ENCODE data around the gene DNER. TPM values are rescaled to one million over a fixed set of nuclear protein-coding genes. Genes with fewer than 3 reads are reported as not detected.

DNER gene
- total RNA-seq, 3 donors from 2014 or later = 1.3 to 2.6 (median 1.6) TPM

DNA sequence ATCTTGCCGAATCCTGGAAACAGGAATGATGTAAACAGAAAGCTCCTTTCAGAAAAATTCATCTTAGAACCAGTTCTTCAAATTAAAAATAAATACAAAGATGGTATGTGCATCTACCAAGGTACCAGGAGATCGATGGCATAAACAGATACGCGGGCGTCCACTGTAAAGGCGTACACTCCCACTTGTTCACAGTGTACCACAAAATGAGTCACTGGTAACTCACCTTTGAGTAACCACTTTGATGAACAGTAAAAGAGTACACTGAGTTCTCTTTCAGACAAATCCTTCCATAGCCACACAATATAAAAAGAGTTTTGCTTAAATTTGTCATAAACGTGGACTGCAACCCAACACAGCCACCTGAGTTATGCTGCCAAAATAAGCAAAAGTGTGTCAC is 128.3 kb downstream of the DNER start:
- intact Hi-C loops (cut with DNase I; ENCODE audit: low total_unique reads) = no loop called here
- no peak for TF ChIP-seq POLR2AphosphoS5 (IDR thresholded peaks at IDR 0.05)
- TF ChIP-seq, protein P1, sequence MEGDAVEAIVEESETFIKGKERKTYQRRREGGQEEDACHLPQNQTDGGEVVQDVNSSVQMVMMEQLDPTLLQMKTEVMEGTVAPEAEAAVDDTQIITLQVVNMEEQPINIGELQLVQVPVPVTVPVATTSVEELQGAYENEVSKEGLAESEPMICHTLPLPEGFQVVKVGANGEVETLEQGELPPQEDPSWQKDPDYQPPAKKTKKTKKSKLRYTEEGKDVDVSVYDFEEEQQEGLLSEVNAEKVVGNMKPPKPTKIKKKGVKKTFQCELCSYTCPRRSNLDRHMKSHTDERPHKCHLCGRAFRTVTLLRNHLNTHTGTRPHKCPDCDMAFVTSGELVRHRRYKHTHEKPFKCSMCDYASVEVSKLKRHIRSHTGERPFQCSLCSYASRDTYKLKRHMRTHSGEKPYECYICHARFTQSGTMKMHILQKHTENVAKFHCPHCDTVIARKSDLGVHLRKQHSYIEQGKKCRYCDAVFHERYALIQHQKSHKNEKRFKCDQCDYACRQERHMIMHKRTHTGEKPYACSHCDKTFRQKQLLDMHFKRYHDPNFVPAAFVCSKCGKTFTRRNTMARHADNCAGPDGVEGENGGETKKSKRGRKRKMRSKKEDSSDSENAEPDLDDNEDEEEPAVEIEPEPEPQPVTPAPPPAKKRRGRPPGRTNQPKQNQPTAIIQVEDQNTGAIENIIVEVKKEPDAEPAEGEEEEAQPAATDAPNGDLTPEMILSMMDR (IDR thresholded peaks at IDR 0.05) = no peak

DNA sequence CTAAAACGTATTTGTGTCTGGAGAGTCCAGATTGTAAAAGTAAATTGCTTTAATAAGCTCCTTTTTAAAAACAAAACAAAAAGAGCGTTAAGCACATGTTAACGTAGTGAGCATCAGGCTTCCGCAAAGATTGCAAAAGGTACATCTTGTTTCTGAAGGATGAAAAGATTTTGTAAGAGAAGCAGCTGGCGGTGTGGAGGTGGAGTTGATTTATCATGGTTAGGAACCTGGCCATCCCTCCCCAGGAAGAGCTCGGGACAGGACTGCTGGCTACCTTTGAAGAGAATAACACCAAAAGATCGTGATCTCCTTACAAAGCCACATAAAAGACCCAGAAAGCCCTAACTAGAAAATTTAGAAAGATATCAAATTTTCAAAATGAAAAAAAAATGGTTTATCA is 132.2 kb downstream of the DNER start:
- H3K9me3 ChIP-seq = no peaks in the 10 kb centered on the region
- H3K4me1 ChIP-seq = no peaks in the 10 kb centered on the region
- no peaks in the 10 kb centered on the region for H3K36me3 ChIP-seq
- no peak overlapping the region for H3K4me3 ChIP-seq
- no peak for DNase-seq (ENCODE audit: low spot score in 2 of 2)
- H3K27ac ChIP-seq = no peak overlapping the region
- TF ChIP-seq POLR2AphosphoS5 (IDR thresholded peaks at IDR 0.05) = no peak
- TF ChIP-seq, protein P1 (IDR thresholded peaks at IDR 0.05) = no peak
- no peak for TF ChIP-seq POLR2A (IDR thresholded peaks at IDR 0.05)
- intact Hi-C loops (cut with DNase I; ENCODE audit: low total_unique reads) = no loop called here
- H3K27me3 ChIP-seq = no peaks in the 10 kb centered on the region

More for the DNA sequence above, 128.3 kb downstream of the DNER start:
- Histone ChIP-seq H3K9me3 (no peaks in the 10 kb centered on the region), H3K36me3 (no peaks in the 10 kb centered on the region), H3K4me1 (no peaks in the 10 kb centered on the region), H3K4me3 (no peak overlapping the region), H3K27ac (no peak overlapping the region), H3K27me3 (no peaks in the 10 kb centered on the region)
- no peak for DNase-seq (ENCODE audit: low spot score in 2 of 2)

DNA sequence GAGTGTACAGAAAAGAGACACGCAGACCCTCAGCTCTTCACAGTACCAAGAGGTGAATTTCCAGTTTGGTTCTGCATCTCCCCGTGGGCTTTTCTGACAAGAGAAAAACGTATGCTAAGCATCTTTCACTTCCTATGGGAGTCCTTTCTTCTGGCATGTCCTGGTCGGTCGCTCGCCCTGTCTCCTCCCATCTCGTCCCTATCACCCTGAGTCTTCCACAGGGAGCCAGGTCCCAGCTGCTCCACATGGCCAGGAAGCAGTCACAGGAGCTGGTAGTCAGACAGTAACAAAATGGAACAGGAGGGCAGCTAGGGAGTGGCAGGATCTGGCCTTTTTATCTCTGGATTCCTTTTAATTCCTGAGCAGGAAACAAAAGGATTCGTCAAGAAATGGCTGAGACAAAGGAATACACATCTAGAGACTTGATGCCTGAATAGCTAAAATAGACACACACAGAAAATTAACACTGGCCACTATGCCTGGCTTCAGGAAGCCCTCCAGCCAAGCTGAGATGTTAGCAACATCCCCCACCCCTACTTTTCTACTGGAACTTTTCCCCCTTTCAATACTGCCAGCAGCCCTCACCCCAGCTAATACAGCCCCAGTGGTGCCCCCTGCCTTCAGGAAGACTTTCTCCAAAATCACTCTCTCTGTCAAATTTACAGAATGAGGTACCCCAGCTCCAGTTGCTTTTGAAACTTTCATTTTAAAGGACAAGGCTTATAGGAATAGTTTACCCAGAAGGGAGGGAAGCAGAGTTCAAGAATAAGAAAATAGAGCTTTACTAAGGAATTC is 136.1 kb downstream of the DNER start:
- H3K9me3 ChIP-seq = no peaks in the 10 kb centered on the region
- intact Hi-C loops (cut with DNase I; ENCODE audit: low total_unique reads) = no loop called here
- no peak overlapping the region for H3K27ac ChIP-seq
- TF ChIP-seq POLR2A (IDR thresholded peaks at IDR 0.05) (no peak), POLR2AphosphoS5 (IDR thresholded peaks at IDR 0.05) (no peak)
- TF ChIP-seq, protein P1 (IDR thresholded peaks at IDR 0.05) = no peak
- H3K27me3 ChIP-seq = no peaks in the 10 kb centered on the region
- H3K4me1 ChIP-seq = no peaks in the 10 kb centered on the region
- DNase-seq (ENCODE audit: low spot score in 2 of 2) = no peak
- H3K36me3 ChIP-seq = no peaks in the 10 kb centered on the region
- H3K4me3 ChIP-seq = no peak overlapping the region

DNA sequence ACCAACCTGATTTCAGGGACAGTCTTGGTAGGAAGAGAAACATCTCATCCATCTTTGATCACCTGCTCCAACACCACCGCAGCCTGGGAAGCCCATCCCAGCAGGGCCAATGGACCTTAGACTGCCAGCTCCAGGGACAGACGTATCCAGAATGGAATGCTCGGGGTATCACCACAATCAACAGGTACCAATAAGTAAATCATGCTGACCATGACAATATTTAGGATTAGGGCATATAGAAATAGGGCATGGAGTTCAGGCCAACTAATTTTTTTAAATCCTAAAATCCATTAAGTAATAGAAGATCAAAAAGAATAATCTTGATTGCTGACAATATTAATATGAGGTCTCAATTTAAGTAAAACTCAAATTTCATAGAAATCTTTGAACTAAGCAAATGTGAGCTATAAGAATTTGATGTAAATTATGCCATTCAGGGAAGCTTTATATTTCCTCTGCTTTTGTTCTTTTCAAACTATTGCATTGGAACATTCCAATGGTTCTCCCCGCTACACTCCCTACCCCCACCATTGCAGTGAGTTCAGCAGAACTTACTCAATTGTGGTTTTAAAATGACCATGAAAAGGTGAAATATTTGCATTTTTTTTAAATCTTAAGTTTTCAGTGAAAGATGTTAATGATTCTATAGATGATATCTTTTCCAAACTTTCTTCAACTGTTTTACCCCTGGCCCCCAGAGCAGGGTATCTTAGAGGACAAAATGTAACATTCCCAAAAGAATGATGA is 138.6 kb downstream of the DNER start:
- intact Hi-C loops (cut with DNase I; ENCODE audit: low total_unique reads) = no loop called here
- H3K4me3 ChIP-seq = no peak overlapping the region
- H3K36me3 ChIP-seq = no peaks in the 10 kb centered on the region
- H3K9me3 ChIP-seq = no peaks in the 10 kb centered on the region
- no peaks in the 10 kb centered on the region for H3K27me3 ChIP-seq
- H3K27ac ChIP-seq = no peak overlapping the region
- TF ChIP-seq POLR2AphosphoS5 (IDR thresholded peaks at IDR 0.05) (no peak), POLR2A (IDR thresholded peaks at IDR 0.05) (no peak)
- no peaks in the 10 kb centered on the region for H3K4me1 ChIP-seq
- no peak for DNase-seq (ENCODE audit: low spot score in 2 of 2)

DNA sequence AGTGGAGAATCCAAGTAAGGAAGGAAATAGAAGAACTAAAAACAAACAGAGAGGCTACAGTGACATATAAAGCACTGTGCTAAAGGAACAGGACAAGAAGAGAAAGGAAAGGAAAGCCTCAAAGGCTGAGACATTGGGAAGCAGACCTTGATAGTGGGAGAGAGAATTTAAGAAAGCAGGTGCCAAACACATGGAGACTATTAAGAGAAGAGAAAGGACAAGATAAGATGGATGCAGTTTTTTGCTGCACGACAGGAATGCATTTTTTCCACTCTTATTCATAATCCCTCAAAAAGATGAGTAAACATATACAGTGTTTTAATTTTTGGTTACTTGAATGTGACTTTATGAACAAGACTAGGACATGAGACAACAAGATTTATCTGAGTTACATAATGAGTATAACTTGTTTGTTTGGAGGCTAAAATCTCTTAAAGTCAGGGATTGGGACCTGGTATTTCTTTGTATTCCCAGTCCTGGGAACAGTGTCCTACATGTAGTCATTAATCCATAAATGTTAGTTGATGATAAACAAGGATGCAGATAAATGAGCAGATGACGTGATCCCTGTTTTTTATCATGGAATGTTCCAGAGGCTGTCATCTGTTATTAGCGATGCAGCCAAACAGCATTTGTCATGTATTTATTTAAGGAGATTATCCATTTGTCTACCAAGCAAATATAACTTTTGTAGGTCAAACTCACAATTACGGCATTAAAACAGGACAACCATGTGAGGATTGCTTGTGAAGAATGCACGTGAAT is 141.7 kb downstream of the DNER start:
- no peak for TF ChIP-seq POLR2A (IDR thresholded peaks at IDR 0.05)
- TF ChIP-seq, protein P1 (IDR thresholded peaks at IDR 0.05) = no peak
- TF ChIP-seq POLR2AphosphoS5 (IDR thresholded peaks at IDR 0.05) = no peak
- Histone ChIP-seq H3K27me3 (no peaks in the 10 kb centered on the region), H3K4me3 (no peak overlapping the region), H3K27ac (peak overlapping the region in 1 of 2 donors; percentile 43), H3K4me1 (no peaks in the 10 kb centered on the region), H3K36me3 (no peaks in the 10 kb centered on the region), H3K9me3 (no peaks in the 10 kb centered on the region)
- intact Hi-C loops (cut with DNase I; ENCODE audit: low total_unique reads) = loop anchor here (1.0 kb wide), 1 partner anchor 16 kb away; no protein-coding TSS in a partner anchor
- no peak for DNase-seq (ENCODE audit: low spot score in 2 of 2)

Measured in breast epithelium (tissue), 4 donors.